Activated naive CD4-positive, alpha-beta T cell treated with anti-CD3 and anti-CD28 coated beads, Interleukin-2, amount 50 U/mL, for 72 hours (primary cell): ENCODE results near the gene THSD4. TPM values are rescaled to one million over a fixed set of nuclear protein-coding genes. Genes with fewer than 3 reads are reported as not detected.
A peak's percentile ranks its signal among the peaks of the same experiment; 100 is the strongest.
"Not testable (repeated sequence)": the region's sequence is repeated elsewhere in the genome, so short reads cannot be mapped to it uniquely, and the experiment has no call there.

ENCODE experiments used
- ATAC-seq, 2 donors: fragments of 150-1000 bp; cut with Tn5 transposase; 2 replicates each; pipeline ENCODE4 v1.10.0; 2021; ENCODE audit warnings: mild to moderate bottlenecking in 2 of 2, moderate library complexity in 2 of 2
- DNase-seq, 2 donors: peaks; one replicate each; pipeline ENCODE4 v3.0.0; 2021 to 2022; ENCODE audit warnings: low spot score in 2 of 2
- H3K27ac Mint-ChIP-seq, 2 donors: one replicate each; pipeline ENCODE4 v1.8.0; 2022; ENCODE audit warnings: mild to moderate bottlenecking in 2 of 2, mixed read lengths in 2 of 2
- H3K36me3 Mint-ChIP-seq, 2 donors: one replicate each; pipeline ENCODE4 v1.8.0; 2022; ENCODE audit warnings: mixed read lengths in 2 of 2
- H3K9me3 Mint-ChIP-seq, 2 donors: one replicate each; pipeline ENCODE4 v1.8.0; 2022; ENCODE audit warnings: mixed read lengths in 2 of 2
- total RNA-seq, 2 donors: library from RNA; stranded (reverse); gene quantifications; one replicate each; pipeline ENCODE4 v1.2.3, GENCODE V29; 2022

THSD4 gene
- total RNA-seq, 2 donors from 2014 or later: not detected

DNA sequence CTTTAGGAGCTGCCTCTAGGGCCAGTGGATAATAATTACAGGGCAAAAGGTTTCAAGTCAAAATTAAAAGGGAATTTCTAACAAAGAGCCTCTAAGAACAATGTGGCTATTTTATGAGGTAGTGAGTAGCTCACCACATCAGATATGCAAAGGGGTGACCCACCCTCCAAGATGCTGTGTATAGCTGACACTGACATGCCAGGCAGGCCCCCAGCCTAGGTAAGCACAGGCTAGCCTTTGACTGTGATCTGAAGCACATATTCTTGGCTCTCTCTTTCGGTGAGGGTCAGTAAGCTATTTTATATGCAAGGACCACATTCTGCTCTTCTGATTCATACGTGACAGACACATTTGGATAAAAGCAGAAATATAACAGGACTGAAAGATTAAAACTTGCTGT lies 2.8 kb upstream of the THSD4 start:
- no peaks in the 10 kb centered on the region for H3K9me3 Mint-ChIP-seq
- H3K36me3 Mint-ChIP-seq: peaks cover 0 to 5% of the 10 kb centered on the region in 2 donors
- no peak for ATAC-seq
- no peak overlapping the region for H3K27ac Mint-ChIP-seq
- no peak for DNase-seq

DNA sequence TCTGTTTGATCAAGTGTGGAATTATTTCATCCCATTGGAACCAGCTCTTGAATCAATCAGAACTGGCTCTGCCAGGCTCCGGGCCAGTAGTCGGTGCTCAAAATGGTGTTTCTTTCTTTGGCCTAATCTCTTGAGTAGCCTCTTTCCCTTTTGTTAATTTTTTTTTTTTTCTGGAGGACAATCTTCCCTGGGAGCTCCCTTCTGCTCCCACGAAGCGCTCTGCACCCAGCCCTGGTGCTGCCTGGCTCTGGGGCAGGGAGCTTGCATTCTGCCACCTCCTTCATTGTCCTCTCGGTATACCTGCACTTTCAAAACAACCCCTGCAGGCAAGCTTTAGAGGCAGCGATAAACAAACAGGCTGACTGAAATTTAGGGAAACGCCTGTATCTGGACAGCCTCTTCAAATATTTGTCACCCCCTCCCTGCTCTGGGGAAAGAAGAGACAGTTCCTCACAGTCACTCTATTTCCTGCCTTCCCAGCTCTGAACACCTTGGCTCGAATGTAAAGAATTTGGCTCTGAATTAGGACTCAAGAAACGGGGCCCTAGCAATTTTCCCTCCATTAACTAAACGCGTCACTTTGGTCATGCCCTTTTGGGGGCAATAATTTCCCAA lies 1.1 kb upstream of the THSD4 start:
- Mint-ChIP-seq H3K36me3 (peaks cover 0 to 10% of the 10 kb centered on the region in 2 donors), H3K27ac (no peak overlapping the region), H3K9me3 (no peaks in the 10 kb centered on the region)
- ATAC-seq (no peak), DNase-seq (no peak)

- Mint-ChIP-seq H3K27ac (no peak overlapping the region), H3K36me3 (peaks cover 0 to 10% of the 10 kb centered on the region in 2 donors), H3K9me3 (no peaks in the 10 kb centered on the region)
- DNase-seq (peak in 1 of 2 donors; percentile 27), ATAC-seq (peak in 1 of 2 donors; percentile 60)
Observed at GRCh38 chr15:71115567-71116351, 488 bp downstream of the THSD4 start.

- H3K36me3 Mint-ChIP-seq: peaks cover 0 to 10% of the 10 kb centered on the region in 2 donors
- no peak overlapping the region for H3K27ac Mint-ChIP-seq
- DNase-seq (no peak), ATAC-seq (no peak)
- H3K9me3 Mint-ChIP-seq: no peaks in the 10 kb centered on the region
Observed at GRCh38 chr15:71116366-71116765, 1.1 kb downstream of the THSD4 start.

- no peak for ATAC-seq
- Mint-ChIP-seq H3K9me3 (no peaks in the 10 kb centered on the region), H3K36me3 (peaks cover 0 to 10% of the 10 kb centered on the region in 2 donors), H3K27ac (no peak overlapping the region)
- DNase-seq: no peak
Observed at GRCh38 chr15:71116942-71117341, 1.7 kb downstream of the THSD4 start.

GRCh38 chr15:71117714-71118305 lies 2.5 kb downstream of the THSD4 start:
- H3K27ac Mint-ChIP-seq: no peak overlapping the region
- ATAC-seq (no peak), DNase-seq (no peak)
- H3K36me3 Mint-ChIP-seq: peaks cover 0 to 10% of the 10 kb centered on the region in 2 donors
- no peaks in the 10 kb centered on the region for H3K9me3 Mint-ChIP-seq

DNA sequence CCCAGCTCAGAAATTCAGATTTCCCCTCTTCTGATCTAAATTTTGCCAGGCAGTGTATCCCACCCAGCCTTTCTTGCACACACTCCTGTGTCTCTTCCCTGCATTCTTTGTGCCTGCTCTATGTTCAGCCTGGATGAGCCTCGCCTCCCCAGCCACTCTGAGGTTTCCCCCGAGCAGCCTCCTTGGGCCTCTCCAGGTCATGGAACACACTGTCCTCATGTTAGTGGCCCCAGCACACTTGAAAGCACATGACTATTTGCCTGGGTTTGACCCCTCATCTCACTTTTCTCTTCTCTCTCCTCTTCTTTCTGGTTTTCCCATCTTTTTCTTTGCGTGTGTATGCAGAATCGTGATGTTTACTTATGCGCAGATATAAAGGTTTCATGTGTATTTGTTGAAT lies 3.1 kb downstream of the THSD4 start:
- Mint-ChIP-seq H3K9me3 (no peaks in the 10 kb centered on the region), H3K36me3 (peaks cover 0 to 10% of the 10 kb centered on the region in 2 donors), H3K27ac (no peak overlapping the region)
- DNase-seq (no peak), ATAC-seq (no peak)

DNA sequence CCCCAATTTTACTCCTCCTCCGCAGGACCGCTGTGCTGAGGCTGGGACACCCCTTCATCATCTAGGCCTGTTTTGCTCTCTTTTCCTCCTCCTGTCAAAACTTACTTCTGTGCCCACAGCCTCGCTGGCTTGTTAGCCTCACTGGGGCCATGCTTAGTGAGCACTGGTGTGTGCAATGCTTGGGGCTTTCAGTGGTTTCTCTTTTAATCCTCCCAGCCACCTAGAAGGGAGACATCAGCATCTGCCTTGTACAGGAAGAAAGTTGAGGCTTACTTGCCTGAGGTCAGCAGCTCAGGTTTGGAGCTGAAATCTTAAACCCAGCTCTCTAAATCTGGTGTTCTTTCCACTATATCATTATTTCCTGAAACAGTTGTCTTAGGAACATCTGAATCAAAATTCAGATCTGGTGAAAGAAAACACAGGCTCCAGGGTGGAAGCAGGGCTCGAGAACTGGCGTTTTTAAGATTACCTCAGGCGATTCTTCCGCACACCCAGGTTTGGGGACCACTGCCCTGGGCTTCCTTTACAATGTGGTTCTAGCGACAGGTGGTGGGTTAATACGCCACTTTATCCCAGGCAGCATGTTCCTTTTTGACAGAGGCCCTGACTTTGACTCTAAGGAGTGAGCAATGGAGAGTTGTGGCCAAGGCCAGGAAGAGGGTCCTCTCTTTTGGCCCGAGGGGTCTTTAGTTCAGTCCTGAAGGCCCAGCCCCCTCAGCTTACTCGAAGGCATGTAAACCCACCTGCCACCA lies 3.8 kb downstream of the THSD4 start:
- peaks cover 0 to 10% of the 10 kb centered on the region in 2 donors for H3K36me3 Mint-ChIP-seq

DNA sequence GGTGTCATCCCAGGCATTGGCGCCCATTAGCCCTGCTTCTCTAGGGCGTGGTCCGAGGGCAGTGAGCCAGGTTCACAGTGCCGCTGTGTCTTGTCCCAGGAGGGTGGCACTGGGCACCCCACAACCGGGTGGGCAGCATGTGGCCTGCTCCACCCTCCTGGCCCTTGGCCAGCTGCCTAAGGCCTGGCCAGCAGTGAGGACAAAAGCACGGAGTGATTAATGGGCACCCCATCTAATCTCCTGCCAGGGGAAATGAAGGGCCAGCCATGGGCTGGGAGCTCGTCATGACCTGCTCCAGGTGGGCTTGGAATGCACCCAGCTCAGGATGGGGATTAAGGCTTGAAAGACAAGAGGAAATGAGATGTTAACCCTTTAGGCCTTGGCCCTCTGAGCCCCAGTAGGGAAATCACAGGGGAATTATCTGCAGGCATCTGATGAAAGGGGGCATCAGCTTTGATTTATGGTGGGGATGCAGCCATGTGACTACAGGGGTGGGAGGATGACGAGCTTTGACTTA lies 5.2 kb downstream of the THSD4 start:
- Mint-ChIP-seq H3K27ac (no peak overlapping the region), H3K9me3 (no peaks in the 10 kb centered on the region), H3K36me3 (peaks cover 0 to 10% of the 10 kb centered on the region in 2 donors)
- no peak for ATAC-seq
- no peak for DNase-seq

More for the DNA sequence above, 3.8 kb downstream of the THSD4 start:
- ATAC-seq: no peak
- no peak overlapping the region for H3K27ac Mint-ChIP-seq
- no peaks in the 10 kb centered on the region for H3K9me3 Mint-ChIP-seq
- DNase-seq: no peak

DNA sequence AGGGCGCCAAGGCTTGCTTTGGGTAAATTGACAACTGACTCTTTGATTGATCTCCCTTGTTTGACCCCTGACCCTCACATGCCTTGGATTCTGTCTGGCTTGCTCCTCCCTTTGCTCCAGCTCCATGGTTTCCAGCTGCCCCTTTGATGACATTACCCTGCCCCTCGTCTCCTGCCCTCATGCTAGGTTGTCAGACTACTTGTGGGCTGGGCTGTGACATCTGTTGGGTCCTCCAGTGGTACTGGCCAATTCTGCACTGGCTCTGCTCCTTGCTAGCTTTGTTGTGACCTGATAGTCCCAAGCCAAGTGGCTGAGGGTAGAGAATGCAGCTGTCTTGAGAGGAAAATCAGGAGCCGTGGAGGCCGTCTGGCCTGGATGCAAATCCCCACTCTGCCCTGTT lies 6.2 kb downstream of the THSD4 start:
- no peak for ATAC-seq
- no peaks in the 10 kb centered on the region for H3K9me3 Mint-ChIP-seq
- peaks cover 0 to 8% of the 10 kb centered on the region in 2 donors for H3K36me3 Mint-ChIP-seq
- no peak overlapping the region for H3K27ac Mint-ChIP-seq
- no peak for DNase-seq

GRCh38 chr15:71124937-71125790 lies 9.9 kb downstream of the THSD4 start:
- Mint-ChIP-seq H3K27ac (no peak overlapping the region), H3K36me3 (no peaks in the 10 kb centered on the region), H3K9me3 (no peaks in the 10 kb centered on the region)
- ATAC-seq: no peak
- no peak for DNase-seq

- H3K9me3 Mint-ChIP-seq: no peaks in the 10 kb centered on the region
- no peak overlapping the region for H3K27ac Mint-ChIP-seq
- DNase-seq: no peak
- no peaks in the 10 kb centered on the region for H3K36me3 Mint-ChIP-seq
- ATAC-seq: no peak
Observed at GRCh38 chr15:71125831-71126450, 10.7 kb downstream of the THSD4 start.

DNA sequence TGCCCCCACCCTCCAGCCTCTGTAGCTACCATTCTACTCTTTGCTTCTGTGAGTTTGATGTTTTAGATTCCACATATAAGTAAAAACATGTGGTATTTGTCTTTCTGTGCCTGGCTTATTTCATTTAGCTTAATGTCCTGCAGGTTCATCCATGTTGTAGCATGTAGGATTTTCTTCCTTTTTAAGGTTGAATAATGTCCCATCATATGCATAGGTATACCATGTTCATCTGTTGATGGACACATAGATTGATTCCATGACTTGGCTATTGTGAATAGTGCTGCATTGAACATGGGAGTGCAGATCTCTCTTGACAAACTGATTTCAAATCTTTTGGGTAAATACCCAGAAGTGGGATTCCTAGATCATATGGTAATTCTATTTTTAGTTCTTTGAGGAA lies 11.8 kb downstream of the THSD4 start:
- no peak for ATAC-seq
- H3K9me3 Mint-ChIP-seq: no peaks in the 10 kb centered on the region
- no peaks in the 10 kb centered on the region for H3K36me3 Mint-ChIP-seq
- no peak overlapping the region for H3K27ac Mint-ChIP-seq
- no peak for DNase-seq

DNA sequence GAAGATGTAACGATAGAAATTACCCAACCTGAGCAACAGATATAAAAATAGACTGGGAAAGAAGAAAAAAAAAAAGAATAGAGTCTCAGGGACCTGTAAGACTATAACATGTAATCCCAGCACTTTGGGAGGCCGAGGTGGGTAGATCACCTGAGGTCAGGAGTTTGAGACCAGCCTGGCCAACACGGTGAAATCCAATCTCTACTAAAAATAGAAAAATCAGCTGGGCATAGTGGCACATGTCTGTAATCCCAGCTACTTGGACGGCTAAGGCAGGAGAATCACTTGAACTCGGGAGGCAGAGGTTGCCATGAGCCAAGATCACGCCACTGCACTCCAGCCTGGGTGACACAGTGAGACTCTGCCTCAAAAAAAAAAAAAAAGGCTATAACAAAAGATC lies 12.9 kb downstream of the THSD4 start:
- not testable (repeated sequence) for H3K36me3 Mint-ChIP-seq, ATAC-seq, H3K27ac Mint-ChIP-seq, DNase-seq, H3K9me3 Mint-ChIP-seq

DNA sequence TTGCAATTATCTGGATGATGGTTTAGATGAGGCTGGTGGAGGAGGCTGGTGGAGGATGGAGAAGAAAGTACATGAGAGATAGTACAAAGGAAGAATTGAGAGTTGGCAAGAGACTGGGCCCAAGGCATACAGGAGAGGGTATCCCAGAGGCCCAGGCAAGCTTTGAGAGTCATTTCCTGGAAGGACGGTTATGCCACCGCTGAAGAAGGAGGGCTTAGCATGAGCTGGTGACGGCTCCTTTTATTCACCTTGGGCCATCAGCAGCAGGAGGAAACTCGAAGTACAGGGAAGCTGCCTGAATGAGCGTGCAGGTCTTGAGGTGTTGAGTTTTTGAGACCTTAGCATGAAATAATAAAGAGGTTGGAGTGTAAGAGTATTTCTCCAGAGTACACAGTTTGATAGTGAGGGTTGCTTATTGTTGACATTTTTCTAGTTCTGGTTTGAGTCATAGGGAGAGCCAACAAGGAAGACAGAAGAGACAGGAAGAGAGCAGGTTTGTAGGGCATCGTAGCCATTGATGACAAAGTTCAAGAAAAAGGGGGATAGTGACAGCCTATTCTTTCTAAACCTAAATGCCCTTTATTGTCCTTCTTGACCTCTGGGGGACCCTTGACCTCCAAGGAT lies 13.8 kb downstream of the THSD4 start:
- no peak for DNase-seq
- no peak overlapping the region for H3K27ac Mint-ChIP-seq
- no peaks in the 10 kb centered on the region for H3K36me3 Mint-ChIP-seq
- no peak for ATAC-seq
- H3K9me3 Mint-ChIP-seq: no peaks in the 10 kb centered on the region
